Measurements from ENCODE around the gene ANAPC13.

DNA sequence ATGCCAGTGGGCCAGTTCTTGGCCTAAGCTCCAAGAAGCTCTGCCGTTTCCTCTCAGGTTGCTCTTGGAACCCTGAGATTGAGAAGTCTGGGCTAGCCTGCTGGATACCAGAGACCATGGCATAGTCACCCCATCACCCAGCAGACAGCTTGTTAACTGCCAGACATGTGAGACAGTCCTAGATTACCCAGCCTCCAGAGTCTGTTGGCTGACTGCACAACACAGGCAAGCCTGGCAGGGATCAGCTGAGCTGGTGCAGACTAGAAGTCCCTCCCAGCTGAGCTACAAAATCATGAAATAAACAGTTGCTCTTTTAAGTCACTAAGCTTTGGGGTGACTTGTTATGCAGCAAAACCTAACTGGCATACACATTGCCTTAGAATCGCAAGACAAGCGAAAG, 5.2 kb downstream of the ANAPC13 start:
- TF ChIP-seq, protein P1, sequence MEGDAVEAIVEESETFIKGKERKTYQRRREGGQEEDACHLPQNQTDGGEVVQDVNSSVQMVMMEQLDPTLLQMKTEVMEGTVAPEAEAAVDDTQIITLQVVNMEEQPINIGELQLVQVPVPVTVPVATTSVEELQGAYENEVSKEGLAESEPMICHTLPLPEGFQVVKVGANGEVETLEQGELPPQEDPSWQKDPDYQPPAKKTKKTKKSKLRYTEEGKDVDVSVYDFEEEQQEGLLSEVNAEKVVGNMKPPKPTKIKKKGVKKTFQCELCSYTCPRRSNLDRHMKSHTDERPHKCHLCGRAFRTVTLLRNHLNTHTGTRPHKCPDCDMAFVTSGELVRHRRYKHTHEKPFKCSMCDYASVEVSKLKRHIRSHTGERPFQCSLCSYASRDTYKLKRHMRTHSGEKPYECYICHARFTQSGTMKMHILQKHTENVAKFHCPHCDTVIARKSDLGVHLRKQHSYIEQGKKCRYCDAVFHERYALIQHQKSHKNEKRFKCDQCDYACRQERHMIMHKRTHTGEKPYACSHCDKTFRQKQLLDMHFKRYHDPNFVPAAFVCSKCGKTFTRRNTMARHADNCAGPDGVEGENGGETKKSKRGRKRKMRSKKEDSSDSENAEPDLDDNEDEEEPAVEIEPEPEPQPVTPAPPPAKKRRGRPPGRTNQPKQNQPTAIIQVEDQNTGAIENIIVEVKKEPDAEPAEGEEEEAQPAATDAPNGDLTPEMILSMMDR (conservative IDR thresholded peaks at IDR 0.05; ENCODE audit: low read depth, low read length), result no peak
- TF ChIP-seq RFX5 (IDR thresholded peaks at IDR 0.05; ENCODE audit: low read depth, low read length), result no peak

All from IMR-90 (cell line).